ENCODE results near the gene MMP14. TPM values are rescaled to one million over a fixed set of nuclear protein-coding genes. Genes with fewer than 3 reads are reported as not detected.

MMP14 gene
- total RNA-seq, 1 donor from 2014 or later = 22.5 TPM

GRCh38 chr14:22887990-22888378 is 51.6 kb downstream of the MMP14 start:
- ATAC-seq (ENCODE audit: poor library complexity) (no peak), DNase-seq (no peak)
- intact Hi-C loops (cut with DNase I) = no loop called here

GRCh38 chr14:22888662-22889061 is 52.3 kb downstream of the MMP14 start:
- intact Hi-C loops (cut with DNase I) = no loop called here
- no peak for DNase-seq
- no peak for ATAC-seq (ENCODE audit: poor library complexity)

GRCh38 chr14:22890416-22890815 is 54.0 kb downstream of the MMP14 start:
- intact Hi-C loops (cut with DNase I) = no loop called here
- no peak for ATAC-seq (ENCODE audit: poor library complexity)
- no peak for DNase-seq

- DNase-seq = no peak
- intact Hi-C loops (cut with DNase I) = no loop called here
Observed at GRCh38 chr14:22892488-22892887, 56.1 kb downstream of the MMP14 start.

GRCh38 chr14:22893706-22894105 is 57.3 kb downstream of the MMP14 start:
- DNase-seq = no peak
- intact Hi-C loops (cut with DNase I) = no loop called here
- no peak for ATAC-seq (ENCODE audit: poor library complexity)

More at GRCh38 chr14:22892488-22892887, 56.1 kb downstream of the MMP14 start:
- no peak for ATAC-seq (ENCODE audit: poor library complexity)

- ATAC-seq (ENCODE audit: poor library complexity) = no peak
- intact Hi-C loops (cut with DNase I) = no loop called here
Observed at GRCh38 chr14:22895402-22895801, 59.0 kb downstream of the MMP14 start.

GRCh38 chr14:22896356-22896755 is 60.0 kb downstream of the MMP14 start:
- ATAC-seq (ENCODE audit: poor library complexity) = no peak
- intact Hi-C loops (cut with DNase I) = no loop called here
- no peak for DNase-seq

More at GRCh38 chr14:22895402-22895801, 59.0 kb downstream of the MMP14 start:
- DNase-seq = no peak

- ATAC-seq (ENCODE audit: poor library complexity) = no peak
- no peak for DNase-seq
- intact Hi-C loops (cut with DNase I) = no loop called here
Observed at GRCh38 chr14:22896760-22897159, 60.4 kb downstream of the MMP14 start.

- ATAC-seq (ENCODE audit: poor library complexity) (no peak), DNase-seq (no peak)
- intact Hi-C loops (cut with DNase I) = no loop called here
Observed at GRCh38 chr14:22897357-22897756, 61.0 kb downstream of the MMP14 start.

Other genes with a start within 250 kb of the MMP14 start
- 124 TPM for gene DAD1, start 247.4 kb upstream of the MMP14 start, total RNA-seq
- 19.7 TPM for gene ABHD4, start 238.3 kb upstream of the MMP14 start, total RNA-seq
- not detected for gene OR6J1, start 192.2 kb upstream of the MMP14 start, total RNA-seq
- gene OXA1L, start 69.9 kb upstream of the MMP14 start, total RNA-seq = 164 TPM
- gene SLC7A7, start 21.1 kb upstream of the MMP14 start, total RNA-seq = 4.6 TPM
- 110 TPM for gene MRPL52, start 6.7 kb upstream of the MMP14 start, total RNA-seq
- gene LRP10, start 35.2 kb downstream of the MMP14 start, total RNA-seq = 50.8 TPM
- not detected for gene REM2, start 46.6 kb downstream of the MMP14 start, total RNA-seq
- gene RBM23, start 82.6 kb downstream of the MMP14 start, total RNA-seq = 37.8 TPM
- 50.2 TPM for gene PRMT5, start 92.8 kb downstream of the MMP14 start, total RNA-seq
- gene HAUS4, start 120.5 kb downstream of the MMP14 start, total RNA-seq = 16.4 TPM
- 10.9 TPM for gene AJUBA, start 146.0 kb downstream of the MMP14 start, total RNA-seq
- gene C14orf93, start 173.6 kb downstream of the MMP14 start, total RNA-seq = 5.5 TPM
- gene PSMB5, start 198.3 kb downstream of the MMP14 start, total RNA-seq = 129 TPM
- not detected for gene PSMB11, start 205.6 kb downstream of the MMP14 start, total RNA-seq
- gene CDH24, start 220.9 kb downstream of the MMP14 start, total RNA-seq = 1.6 TPM

All from Right ventricle myocardium superior (tissue), 1 donor.